Upper lobe of left lung (tissue), 6 donors: ENCODE results near the gene EPM2A. TPM values are rescaled to one million over a fixed set of nuclear protein-coding genes. Genes with fewer than 3 reads are reported as not detected.

Experiments
- ATAC-seq, 2 donors: fragments of 200-7000 bp; cut with Tn5 transposase; one replicate each; pipeline ENCODE4 v1.9.1; 2022; ENCODE audit warnings: mild to moderate bottlenecking in 2 of 2, moderate library complexity in 2 of 2; ENCODE audit not compliant: low FRiP score in 2 of 2
- DNase-seq, 2 donors: peaks; one replicate each; pipeline ENCODE4 v3.0.0-alpha.2; 2019 to 2020
- H3K27ac ChIP-seq, 4 donors: fragments of 200-600 bp; sonication (generic); one replicate each; pipeline ENCODE4 v1.5.1; 2016 to 2019
- H3K27me3 ChIP-seq, 4 donors: fragments of 200-600 bp; sonication (generic); one replicate each; pipeline ENCODE4 v1.5.1; 2017 to 2019
- H3K36me3 ChIP-seq, 4 donors: fragments of 200-600 bp; sonication (generic); one replicate each; pipeline ENCODE4 v1.5.1; 2016 to 2019
- H3K4me1 ChIP-seq, 4 donors: fragments of 200-600 bp; sonication (generic); one replicate each; pipeline ENCODE4 v1.5.1; 2018 to 2019
- H3K4me3 ChIP-seq, 4 donors: fragments of 200-600 bp; sonication (generic); one replicate each; pipeline ENCODE4 v1.5.1; 2017 to 2019; ENCODE audit warnings: mild to moderate bottlenecking in 2 of 4, moderate library complexity in 1 of 4
- H3K9me3 ChIP-seq, 4 donors: fragments of 200-600 bp; sonication (generic); one replicate each; pipeline ENCODE4 v1.5.1; 2018 to 2019
- EP300 ChIP-seq, 4 donors: sonication (generic); formaldehyde crosslinking; IDR thresholded peaks; one replicate each; pipeline ENCODE4 v1.5.1; 2017; ENCODE audit warnings: antibody characterized with exemption in 4 of 4, control low read depth in 2 of 4
- POLR2A ChIP-seq, 4 donors: fragments of 450-650 bp; IDR thresholded peaks; one replicate each; pipeline ENCODE4 v1.5.1; 2016 to 2017; ENCODE audit warnings: antibody characterized with exemption in 4 of 4, mild to moderate bottlenecking in 2 of 4
- POLR2AphosphoS5 ChIP-seq, 2 donors: sonication (generic); formaldehyde crosslinking; IDR thresholded peaks; one replicate each; pipeline ENCODE4 v1.5.1; 2017; ENCODE audit warnings: antibody characterized with exemption in 2 of 2
- WGBS, 2 donors: methylation state at CpG; one replicate each; pipeline ENCODE4 v1.1.5; 2017 to 2018; 5-methylcytosine and 5-hydroxymethylcytosine counted together
- total RNA-seq, 6 donors: library from RNA; depleted of rRNA in 4 of 6; stranded (reverse); fragments of >200 nt in 4 of 6; gene quantifications; one replicate each; pipeline versions ENCODE4 v1.1.0 to v1.2.1, GENCODE V29; 2016 to 2021
- TF ChIP-seq, protein P1 (sequence below), 6 experiments: fragments of 450-650 bp in 4 of 6; fragments of 200-600 bp in 2 of 6; sonication (generic) in 2 of 6; IDR thresholded peaks; one replicate each; pipeline ENCODE4 v1.5.1; 2016 to 2019; ENCODE audit warnings: antibody characterized with exemption in 6 of 6
- donor health status: DM: no; HTN: no; CAD: no; lungs with moderate emphysema.
- donor health status: DM: no; HTN: yes; CAD: no; lungs with severe emphysema.

The EPM2A gene
- total RNA-seq, 6 donors from 2014 or later: 9.3 to 27.7 (median 21.0) TPM

DNA sequence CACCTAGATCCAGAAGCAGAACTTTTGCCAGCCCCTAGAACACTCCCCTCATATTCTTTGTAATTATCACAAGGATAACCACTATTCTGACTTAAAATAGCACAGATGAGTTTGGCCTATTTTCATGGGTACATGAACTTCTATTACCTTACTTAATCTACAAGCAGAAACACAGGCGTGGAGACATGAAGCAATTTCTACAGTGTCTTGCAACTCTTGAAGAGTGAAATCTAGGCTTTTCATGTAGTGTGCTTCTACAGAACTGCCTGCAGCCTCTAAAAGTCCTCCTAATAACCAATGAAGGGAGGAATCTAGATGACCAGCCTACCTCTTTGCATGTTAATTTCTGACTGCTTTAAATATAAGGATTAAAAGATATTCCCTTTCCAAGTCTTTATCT is 82.7 kb downstream of the EPM2A start:
- ATAC-seq: no peak
- no peaks in the 10 kb centered on the region for H3K27me3 ChIP-seq
- TF ChIP-seq, protein P1, sequence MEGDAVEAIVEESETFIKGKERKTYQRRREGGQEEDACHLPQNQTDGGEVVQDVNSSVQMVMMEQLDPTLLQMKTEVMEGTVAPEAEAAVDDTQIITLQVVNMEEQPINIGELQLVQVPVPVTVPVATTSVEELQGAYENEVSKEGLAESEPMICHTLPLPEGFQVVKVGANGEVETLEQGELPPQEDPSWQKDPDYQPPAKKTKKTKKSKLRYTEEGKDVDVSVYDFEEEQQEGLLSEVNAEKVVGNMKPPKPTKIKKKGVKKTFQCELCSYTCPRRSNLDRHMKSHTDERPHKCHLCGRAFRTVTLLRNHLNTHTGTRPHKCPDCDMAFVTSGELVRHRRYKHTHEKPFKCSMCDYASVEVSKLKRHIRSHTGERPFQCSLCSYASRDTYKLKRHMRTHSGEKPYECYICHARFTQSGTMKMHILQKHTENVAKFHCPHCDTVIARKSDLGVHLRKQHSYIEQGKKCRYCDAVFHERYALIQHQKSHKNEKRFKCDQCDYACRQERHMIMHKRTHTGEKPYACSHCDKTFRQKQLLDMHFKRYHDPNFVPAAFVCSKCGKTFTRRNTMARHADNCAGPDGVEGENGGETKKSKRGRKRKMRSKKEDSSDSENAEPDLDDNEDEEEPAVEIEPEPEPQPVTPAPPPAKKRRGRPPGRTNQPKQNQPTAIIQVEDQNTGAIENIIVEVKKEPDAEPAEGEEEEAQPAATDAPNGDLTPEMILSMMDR (IDR thresholded peaks at IDR 0.05): no peak
- no peak for TF ChIP-seq POLR2A (IDR thresholded peaks at IDR 0.05)
- no peak for TF ChIP-seq EP300 (IDR thresholded peaks at IDR 0.05)
- no peak for TF ChIP-seq POLR2AphosphoS5 (IDR thresholded peaks at IDR 0.05)

DNA sequence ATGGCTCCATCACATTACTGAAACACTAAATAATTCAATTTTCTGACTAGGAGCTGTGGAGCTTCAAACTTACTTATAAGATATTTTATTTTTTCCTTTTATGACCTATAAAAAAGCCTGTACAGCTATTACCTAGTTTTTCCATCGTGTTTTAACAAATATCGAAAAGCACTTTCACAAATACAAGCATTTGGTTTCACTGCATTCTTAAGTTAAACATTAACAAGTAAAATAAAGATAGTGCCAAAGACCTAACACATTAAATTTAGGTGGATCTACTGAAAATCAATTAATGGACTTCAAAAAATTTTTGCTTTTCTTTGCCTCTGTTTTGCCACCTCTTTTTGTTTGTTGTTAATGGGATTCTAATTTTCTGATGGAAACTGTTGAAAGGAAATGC is 83.3 kb downstream of the EPM2A start:
- no peaks in the 10 kb centered on the region for H3K4me1 ChIP-seq
- no peak for ATAC-seq
- no peaks in the 10 kb centered on the region for H3K36me3 ChIP-seq
- 62 to 81% methylated on average over 2 of the region's 2 CpGs for WGBS, 2 donors
- H3K27me3 ChIP-seq: no peaks in the 10 kb centered on the region
- no peak for DNase-seq
- H3K27ac ChIP-seq: no peak overlapping the region
- H3K4me3 ChIP-seq: no peak overlapping the region
- no peaks in the 10 kb centered on the region for H3K9me3 ChIP-seq
- TF ChIP-seq POLR2AphosphoS5 (IDR thresholded peaks at IDR 0.05) (no peak), EP300 (IDR thresholded peaks at IDR 0.05) (no peak), POLR2A (IDR thresholded peaks at IDR 0.05) (no peak)
- TF ChIP-seq, protein P1 (IDR thresholded peaks at IDR 0.05): no peak

More for the DNA sequence above, 82.7 kb downstream of the EPM2A start:
- WGBS, 2 donors: 67 to 94% methylated on average over 1 of the region's 1 CpG
- no peak overlapping the region for H3K27ac ChIP-seq
- no peaks in the 10 kb centered on the region for H3K36me3 ChIP-seq
- H3K9me3 ChIP-seq: no peaks in the 10 kb centered on the region
- H3K4me3 ChIP-seq: no peak overlapping the region
- no peaks in the 10 kb centered on the region for H3K4me1 ChIP-seq
- no peak for DNase-seq

DNA sequence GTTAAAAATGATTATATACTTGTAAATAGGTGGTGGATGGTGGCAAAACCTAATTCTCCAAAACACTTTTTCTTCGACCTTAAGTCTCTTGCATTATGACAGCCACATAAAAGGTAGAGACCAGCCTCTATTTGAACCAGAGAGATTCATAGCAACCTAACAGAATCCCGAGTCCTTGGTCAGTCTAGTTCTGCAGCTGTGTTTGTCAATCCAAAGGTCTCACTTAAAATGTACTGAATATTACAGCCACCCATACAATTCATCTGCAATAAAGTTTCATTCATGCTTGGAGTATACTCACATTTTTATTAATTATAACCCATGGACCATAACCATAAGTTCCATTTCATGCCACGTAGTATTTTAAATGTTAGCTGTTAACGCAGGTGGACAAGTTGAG is 87.2 kb downstream of the EPM2A start:
- Histone ChIP-seq H3K4me1 (no peaks in the 10 kb centered on the region), H3K36me3 (no peaks in the 10 kb centered on the region), H3K27ac (no peak overlapping the region), H3K27me3 (no peaks in the 10 kb centered on the region), H3K9me3 (no peaks in the 10 kb centered on the region), H3K4me3 (no peak overlapping the region)
- no peak for ATAC-seq
- 95 to 97% methylated on average over 4 of the region's 4 CpGs for WGBS, 2 donors
- TF ChIP-seq EP300 (IDR thresholded peaks at IDR 0.05): no peak
- TF ChIP-seq POLR2AphosphoS5 (IDR thresholded peaks at IDR 0.05): no peak
- no peak for TF ChIP-seq POLR2A (IDR thresholded peaks at IDR 0.05)
- TF ChIP-seq, protein P1 (IDR thresholded peaks at IDR 0.05): no peak
- DNase-seq: no peak

DNA sequence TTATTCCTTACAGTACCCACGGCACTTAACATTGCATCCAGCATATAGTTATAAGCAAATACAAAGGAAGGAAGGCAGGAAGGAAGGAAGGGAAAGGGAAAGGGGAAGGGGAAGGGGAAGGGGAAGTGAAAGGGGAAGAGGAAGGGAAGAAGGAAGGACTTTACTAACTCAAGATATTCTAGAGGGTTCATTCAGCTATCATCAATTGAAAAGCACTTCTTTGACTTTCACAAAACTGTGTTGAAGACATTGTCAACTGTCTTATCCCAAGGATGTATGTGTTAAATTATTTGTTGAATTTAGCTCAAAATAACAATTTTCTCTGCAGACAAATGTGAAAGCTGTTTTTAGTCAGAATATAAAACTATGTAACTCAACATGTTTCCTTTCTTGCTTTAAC is 87.7 kb downstream of the EPM2A start:
- ATAC-seq (no peak), DNase-seq (no peak)
- Histone ChIP-seq H3K27me3 (no peaks in the 10 kb centered on the region), H3K4me1 (no peaks in the 10 kb centered on the region), H3K4me3 (no peak overlapping the region), H3K9me3 (no peaks in the 10 kb centered on the region), H3K27ac (no peak overlapping the region), H3K36me3 (no peaks in the 10 kb centered on the region)
- no peak for TF ChIP-seq POLR2A (IDR thresholded peaks at IDR 0.05)
- no peak for TF ChIP-seq EP300 (IDR thresholded peaks at IDR 0.05)
- TF ChIP-seq POLR2AphosphoS5 (IDR thresholded peaks at IDR 0.05): no peak
- TF ChIP-seq, protein P1 (IDR thresholded peaks at IDR 0.05): no peak
- 79 to 90% methylated on average over 1 of the region's 1 CpG for WGBS, 2 donors

DNA sequence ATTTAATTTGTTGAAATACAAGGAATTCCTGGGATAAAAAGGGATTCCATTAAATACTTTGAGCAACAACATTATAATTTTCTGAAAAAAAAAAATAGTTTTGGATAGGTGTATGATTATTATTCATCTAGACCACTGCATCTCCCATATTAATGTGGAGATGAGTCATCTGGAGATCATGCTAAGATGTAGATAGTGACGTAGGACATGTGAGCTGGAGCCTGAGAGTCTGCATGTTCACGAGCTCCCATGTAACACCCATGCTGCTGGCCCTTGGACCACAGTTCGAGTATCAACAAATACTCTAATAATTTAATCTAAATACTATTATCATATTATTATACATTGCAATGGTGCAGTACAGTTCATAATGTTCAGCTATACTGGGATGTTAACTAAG is 91.6 kb downstream of the EPM2A start:
- Histone ChIP-seq H3K27ac (no peak overlapping the region), H3K27me3 (no peaks in the 10 kb centered on the region), H3K36me3 (no peaks in the 10 kb centered on the region), H3K4me1 (no peaks in the 10 kb centered on the region), H3K9me3 (no peaks in the 10 kb centered on the region), H3K4me3 (no peak overlapping the region)
- DNase-seq (no peak), ATAC-seq (no peak)
- TF ChIP-seq POLR2A (IDR thresholded peaks at IDR 0.05) (no peak), POLR2AphosphoS5 (IDR thresholded peaks at IDR 0.05) (no peak), EP300 (IDR thresholded peaks at IDR 0.05) (no peak)
- TF ChIP-seq, protein P1 (IDR thresholded peaks at IDR 0.05): no peak
- WGBS, 2 donors: 89 to 92% methylated on average over 3 of the region's 3 CpGs
